T-helper 1 cell treated with Interleukin-12 subunit alpha and Interleukin-12 subunit beta and Interleukin-4 antibody, amounts not matched to agents 30 ng/mL and 1 ng/mL, for 36 hours (primary cell): ENCODE measurements around the gene TMEM119. TPM values are rescaled to one million over a fixed set of nuclear protein-coding genes. Genes with fewer than 3 reads are reported as not detected.
"Not testable (repeated sequence)": the region's sequence is repeated elsewhere in the genome, so short reads cannot be mapped to it uniquely, and the experiment has no call there.

ENCODE experiments used
- intact Hi-C: fragments of 100-400 bp; cut with micrococcal nuclease; formaldehyde crosslinking; loops from one replicate; pipeline ENCODE4 v1.15.1; 2024
- total RNA-seq: library from RNA; stranded (reverse); gene quantifications from 2 replicates; pipeline ENCODE4 v1.2.3, GENCODE V29; 2022

TMEM119 gene
- total RNA-seq, 1 donor from 2014 or later = 0.96 TPM

- intact Hi-C loops = no loop called here
Measured at GRCh38 chr12:108570743-108571608, 26.9 kb downstream of the TMEM119 start.

- intact Hi-C loops = loop anchor here (1.0 to 2.0 kb wide), 5 partner anchors 7 to 235 kb away; partner anchors contain the start of gene SART3
Measured at GRCh38 chr12:108568338-108569154, 29.3 kb downstream of the TMEM119 start.

GRCh38 chr12:108567406-108568337 is 30.2 kb downstream of the TMEM119 start:
- intact Hi-C loops = loop anchor here (1.0 to 2.0 kb wide), 2 partner anchors 50 to 123 kb away; no protein-coding TSS in a partner anchor

GRCh38 chr12:108566452-108566851 is 31.4 kb downstream of the TMEM119 start:
- intact Hi-C loops = no loop called here

- intact Hi-C loops = no loop called here
Measured at GRCh38 chr12:108565976-108566375, 31.9 kb downstream of the TMEM119 start.

GRCh38 chr12:108565146-108565545 is 32.7 kb downstream of the TMEM119 start:
- intact Hi-C loops = no loop called here

- intact Hi-C loops = loop anchor here (5.0 kb wide), 5 partner anchors 913 to 1607 kb away; partner anchors contain the start of genes FAM222A, KCTD10, MMAB and MTERF2
Measured at GRCh38 chr12:108564724-108565123, 33.2 kb downstream of the TMEM119 start.

GRCh38 chr12:108563804-108564151 is 34.1 kb downstream of the TMEM119 start:
- intact Hi-C loops = loop anchor here (1.0 to 5.0 kb wide), 16 partner anchors 55 to 1606 kb away; partner anchors contain the start of genes ALKBH2, CORO1C, CRY1 and FAM222A

GRCh38 chr12:108563136-108563803 is 34.6 kb downstream of the TMEM119 start:
- intact Hi-C loops = loop anchor here (1.0 to 5.0 kb wide), 16 partner anchors 55 to 1606 kb away; partner anchors contain the start of genes ALKBH2, CORO1C, CRY1 and FAM222A

- intact Hi-C loops = loop anchor here (1.0 to 5.0 kb wide), 17 partner anchors 56 to 1605 kb away; partner anchors contain the start of genes ALKBH2, CORO1C, CRY1 and FAM222A
Measured at GRCh38 chr12:108562348-108563135, 35.3 kb downstream of the TMEM119 start, which contains the start of gene ISCU. TSS of gene ISCU (plus strand) at chr12:108562596. CDS start at chr12:108562623, 27 bp downstream.

- intact Hi-C loops = loop anchor here (1.0 to 5.0 kb wide), 12 partner anchors 7 to 1605 kb away; partner anchors contain the start of genes CRY1, FAM222A, FICD and KCTD10
Measured at GRCh38 chr12:108561852-108562347, 36.0 kb downstream of the TMEM119 start.

GRCh38 chr12:108560752-108561719 is 36.8 kb downstream of the TMEM119 start, which contains the start of gene SART3:
TSS of gene SART3 (minus strand) at chr12:108561173. CDS start at chr12:108561154, 19 bp downstream.
- intact Hi-C loops = loop anchor here (1.0 to 5.0 kb wide), 11 partner anchors 8 to 1604 kb away; partner anchors contain the start of genes FAM222A, FICD, KCTD10 and MMAB

GRCh38 chr12:108560321-108560721 is 37.6 kb downstream of the TMEM119 start:
- intact Hi-C loops = loop anchor here (1.0 to 5.0 kb wide), 6 partner anchors 875 to 1603 kb away; partner anchors contain the start of genes FAM222A, KCTD10, MMAB and MTERF2

GRCh38 chr12:108559748-108560147 is 38.1 kb downstream of the TMEM119 start:
- intact Hi-C loops = loop anchor here (1.0 to 5.0 kb wide), 6 partner anchors 874 to 1602 kb away; partner anchors contain the start of genes FAM222A, KCTD10, MMAB and MTERF2

GRCh38 chr12:108559007-108559655 is 38.8 kb downstream of the TMEM119 start:
- intact Hi-C loops = no loop called here

- intact Hi-C loops = not testable (repeated sequence)
Measured at GRCh38 chr12:108555383-108555782, 42.5 kb downstream of the TMEM119 start.
